Calu3 (cell line): Measurements from ENCODE around the gene MARCHF10. TPM values are rescaled to one million over a fixed set of nuclear protein-coding genes. Genes with fewer than 3 reads are reported as not detected.

Source experiments
- BruUV-seq: library from RNA; stranded (reverse); fragments of 400-500 nt; replicated peaks from 2 replicates; lab custom pipeline; 2021; lab: Mats Ljungman, UMichigan
- CTCF ChIA-PET: fragments of 300-600 bp; sonication (Branson Sonifier 250); formaldehyde crosslinking; loops from one replicate; lab custom pipeline; 2022; ENCODE audit warnings: antibody characterized with exemption; lab: Charles Lee
- DNase-seq: peaks from one replicate; pipeline ENCODE4 v3.0.0; 2022
- H3K27ac Mint-ChIP-seq: one replicate; pipeline ENCODE4 v1.8.0; 2022; ENCODE audit warnings: mixed read lengths; ENCODE audit not compliant: unreplicated experiment
- H3K27me3 Mint-ChIP-seq: one replicate; pipeline ENCODE4 v1.8.0; 2022; ENCODE audit warnings: mixed read lengths; ENCODE audit not compliant: unreplicated experiment
- H3K36me3 Mint-ChIP-seq: one replicate; pipeline ENCODE4 v1.8.0; 2022; ENCODE audit warnings: mild to moderate bottlenecking, moderate library complexity, mixed read lengths; ENCODE audit not compliant: insufficient read depth, unreplicated experiment
- H3K4me1 Mint-ChIP-seq: one replicate; pipeline ENCODE4 v1.8.0; 2022; ENCODE audit warnings: mild to moderate bottlenecking, low read depth, mixed read lengths; ENCODE audit not compliant: unreplicated experiment
- H3K4me3 Mint-ChIP-seq: one replicate; pipeline ENCODE4 v1.8.0; 2022; ENCODE audit warnings: mild to moderate bottlenecking, low read depth, moderate library complexity, mixed read lengths; ENCODE audit not compliant: unreplicated experiment
- H3K9me3 Mint-ChIP-seq: one replicate; pipeline ENCODE4 v1.8.0; 2022; ENCODE audit warnings: low read depth, mixed read lengths; ENCODE audit not compliant: unreplicated experiment
- intact Hi-C: fragments of 100-400 bp; cut with micrococcal nuclease; formaldehyde crosslinking; loops from one replicate; pipeline ENCODE4 v1.10.0; 2022; ENCODE audit not compliant: unreplicated experiment
- total RNA-seq: library from RNA; stranded (reverse); gene quantifications from 2 replicates; pipeline ENCODE4 v1.2.3, GENCODE V29; 2022
- TF ChIP-seq, protein P1 (sequence below): fragments of 200-600 bp; IDR thresholded peaks from one replicate; pipeline ENCODE4 v1.8.0; 2022; ENCODE audit warnings: antibody characterized with exemption; ENCODE audit not compliant: unreplicated experiment

The MARCHF10 gene
- total RNA-seq, 1 experiment from 2014 or later, result not detected

DNA sequence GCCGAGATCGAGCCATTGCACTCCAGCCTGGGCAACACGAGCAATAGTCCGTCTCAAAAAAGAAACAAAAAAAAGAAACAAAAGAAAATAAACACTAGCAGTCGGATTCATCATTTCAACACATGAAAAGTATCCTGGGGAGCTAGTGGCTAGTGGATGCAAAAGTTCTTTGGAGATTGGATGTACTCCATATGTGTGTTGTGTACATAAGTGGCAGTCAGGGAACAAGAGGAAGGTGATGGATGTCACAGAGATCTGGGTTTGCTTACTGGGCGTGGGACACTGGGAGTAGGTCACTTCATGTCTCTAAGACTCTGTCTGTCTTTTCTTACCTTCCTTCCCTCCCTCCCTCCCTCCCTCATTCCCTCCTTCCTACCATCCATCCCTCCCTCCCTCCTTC is 145.3 kb downstream of the MARCHF10 start:
- CTCF ChIA-PET, result no interaction called here

DNA sequence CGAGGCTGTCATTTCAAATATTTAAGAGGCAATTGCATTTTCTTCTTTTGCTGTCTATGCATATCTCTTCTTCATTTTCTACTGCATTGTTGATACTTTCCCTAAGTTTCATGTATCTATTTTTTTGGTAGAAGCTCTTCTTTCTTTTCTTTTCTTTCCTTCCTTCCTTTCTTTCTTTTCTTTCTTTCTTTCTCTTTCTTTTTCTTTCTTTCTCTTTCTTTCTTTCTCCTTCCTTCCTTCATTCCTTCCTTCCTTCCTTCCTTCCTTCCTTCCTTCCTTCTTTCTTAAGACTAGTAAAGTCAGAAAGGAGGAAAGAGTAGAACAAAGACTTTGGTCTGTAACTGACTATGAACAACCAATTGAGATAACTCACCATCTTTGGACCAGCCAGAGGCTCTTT is 146.8 kb downstream of the MARCHF10 start:
- no TSS peak for BruUV-seq
- DNase-seq, result no peak
- Mint-ChIP-seq H3K27ac (no peak overlapping the region), H3K36me3 (no peaks in the 10 kb centered on the region), H3K4me1 (no peaks in the 10 kb centered on the region), H3K9me3 (peaks cover 5% of the 10 kb centered on the region), H3K27me3 (peaks cover 47% of the 10 kb centered on the region), H3K4me3 (no peak overlapping the region)
- intact Hi-C loops, result no loop called here
- CTCF ChIA-PET, result no interaction called here
- TF ChIP-seq, protein P1, sequence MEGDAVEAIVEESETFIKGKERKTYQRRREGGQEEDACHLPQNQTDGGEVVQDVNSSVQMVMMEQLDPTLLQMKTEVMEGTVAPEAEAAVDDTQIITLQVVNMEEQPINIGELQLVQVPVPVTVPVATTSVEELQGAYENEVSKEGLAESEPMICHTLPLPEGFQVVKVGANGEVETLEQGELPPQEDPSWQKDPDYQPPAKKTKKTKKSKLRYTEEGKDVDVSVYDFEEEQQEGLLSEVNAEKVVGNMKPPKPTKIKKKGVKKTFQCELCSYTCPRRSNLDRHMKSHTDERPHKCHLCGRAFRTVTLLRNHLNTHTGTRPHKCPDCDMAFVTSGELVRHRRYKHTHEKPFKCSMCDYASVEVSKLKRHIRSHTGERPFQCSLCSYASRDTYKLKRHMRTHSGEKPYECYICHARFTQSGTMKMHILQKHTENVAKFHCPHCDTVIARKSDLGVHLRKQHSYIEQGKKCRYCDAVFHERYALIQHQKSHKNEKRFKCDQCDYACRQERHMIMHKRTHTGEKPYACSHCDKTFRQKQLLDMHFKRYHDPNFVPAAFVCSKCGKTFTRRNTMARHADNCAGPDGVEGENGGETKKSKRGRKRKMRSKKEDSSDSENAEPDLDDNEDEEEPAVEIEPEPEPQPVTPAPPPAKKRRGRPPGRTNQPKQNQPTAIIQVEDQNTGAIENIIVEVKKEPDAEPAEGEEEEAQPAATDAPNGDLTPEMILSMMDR, result no peak

More for the DNA sequence above, 145.3 kb downstream of the MARCHF10 start:
- TF ChIP-seq, protein P1, result no peak
- no peaks in the 10 kb centered on the region for H3K36me3 Mint-ChIP-seq
- H3K4me3 Mint-ChIP-seq, result no peak overlapping the region
- no TSS peak for BruUV-seq
- peaks cover 47% of the 10 kb centered on the region for H3K27me3 Mint-ChIP-seq
- H3K9me3 Mint-ChIP-seq, result peaks cover 5% of the 10 kb centered on the region
- H3K27ac Mint-ChIP-seq, result no peak overlapping the region
- intact Hi-C loops, result no loop called here
- H3K4me1 Mint-ChIP-seq, result no peaks in the 10 kb centered on the region
- DNase-seq, result no peak

DNA sequence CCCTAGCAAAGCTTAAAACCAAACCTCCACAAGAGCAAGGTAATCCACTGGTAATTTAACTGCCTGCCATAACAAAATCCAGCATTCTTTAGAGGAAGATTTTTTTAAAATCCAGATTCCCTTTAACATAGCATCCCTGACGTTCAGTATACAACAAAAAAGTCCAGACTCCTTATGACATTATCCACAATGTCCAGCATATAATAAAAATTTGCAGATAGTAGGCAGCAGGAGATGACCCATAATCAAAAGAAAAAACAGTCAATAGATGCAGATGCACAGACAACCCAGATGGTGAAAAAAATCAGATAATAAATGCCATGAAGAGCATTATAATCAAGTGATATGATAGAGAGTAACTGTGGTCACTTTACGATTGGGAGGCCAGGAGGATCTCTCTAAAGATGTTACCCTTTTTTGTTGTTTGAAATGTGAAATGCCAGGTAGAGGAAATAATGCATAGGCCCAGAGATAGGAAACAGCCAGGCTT is 147.4 kb downstream of the MARCHF10 start:
- H3K4me3 Mint-ChIP-seq, result no peak overlapping the region
- no TSS peak for BruUV-seq
- no peak for DNase-seq
- CTCF ChIA-PET, result no interaction called here
- peaks cover 47% of the 10 kb centered on the region for H3K27me3 Mint-ChIP-seq
- H3K4me1 Mint-ChIP-seq, result no peaks in the 10 kb centered on the region
- intact Hi-C loops, result no loop called here
- peaks cover 5% of the 10 kb centered on the region for H3K9me3 Mint-ChIP-seq
- H3K27ac Mint-ChIP-seq, result no peak overlapping the region
- TF ChIP-seq, protein P1, result no peak
- no peaks in the 10 kb centered on the region for H3K36me3 Mint-ChIP-seq

DNA sequence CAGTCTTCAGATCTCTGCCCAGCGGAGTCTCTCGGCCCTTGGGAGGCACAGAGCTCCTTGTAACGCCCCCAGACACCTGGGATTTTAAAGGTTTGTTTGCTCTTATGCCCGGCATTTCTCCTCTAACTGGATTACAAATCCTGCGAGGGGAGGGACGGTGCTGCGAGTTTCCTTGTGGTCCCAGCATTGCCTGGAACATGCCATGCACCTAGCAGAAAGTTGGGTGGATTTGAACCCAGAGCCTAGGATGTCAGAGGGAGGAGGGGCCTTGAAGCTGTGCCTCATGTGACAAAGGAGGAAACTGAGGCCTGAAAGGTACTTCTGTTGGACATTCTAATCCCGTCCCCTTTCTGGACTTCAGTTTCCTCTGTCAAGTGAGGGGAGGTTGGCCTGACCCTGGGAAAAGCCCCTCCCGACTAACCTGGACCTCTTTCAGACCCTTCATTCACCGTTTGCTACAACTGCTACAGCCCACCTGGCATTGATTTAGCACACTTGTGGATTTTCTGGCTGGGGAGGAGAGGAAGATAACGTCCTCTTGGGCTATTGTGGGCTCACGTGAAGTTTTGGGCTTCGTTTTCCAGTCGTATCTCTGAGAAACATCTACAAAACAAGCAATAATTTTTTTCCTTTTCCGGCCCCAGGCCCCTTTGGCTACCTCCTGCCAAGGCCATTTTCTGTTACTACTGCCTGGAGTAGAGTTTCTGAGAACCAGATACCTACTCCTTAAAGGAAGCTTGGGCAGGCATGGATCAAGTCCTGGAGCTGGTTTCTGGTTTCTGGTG is 149.8 kb downstream of the MARCHF10 start:
- no peaks in the 10 kb centered on the region for H3K36me3 Mint-ChIP-seq
- BruUV-seq, result no TSS peak
- TF ChIP-seq, protein P1, result no peak
- peaks cover 40% of the 10 kb centered on the region for H3K27me3 Mint-ChIP-seq
- no peak overlapping the region for H3K27ac Mint-ChIP-seq
- CTCF ChIA-PET, result no interaction called here
- no peaks in the 10 kb centered on the region for H3K4me1 Mint-ChIP-seq
- no peak overlapping the region for H3K4me3 Mint-ChIP-seq
- DNase-seq, result no peak
- H3K9me3 Mint-ChIP-seq, result peaks cover 5% of the 10 kb centered on the region
- intact Hi-C loops, result no loop called here
